D721Med (cell line): ENCODE data around the gene BCL2.
A peak's percentile ranks its signal among the peaks of the same experiment; 100 is the strongest.

Experiments used
- DNase-seq: peaks from one replicate; pipeline ENCODE4 v3.0.0; 2011; ENCODE audit warnings: low spot score; ENCODE audit not compliant: insufficient read length
- FAIRE-seq: peaks from 2 replicates; lab custom pipeline; 2011; peaks lifted over from hg19 to GRCh38; lab: Jason Lieb, UNC
- CTCF ChIP-seq: IDR thresholded peaks from 2 replicates; pipeline ENCODE4 v1.5.1; 2012; ENCODE audit warnings: mild to moderate bottlenecking, control low read depth; ENCODE audit not compliant: insufficient read depth; ENCODE audit errors: missing control alignments

BCL2 gene

GRCh38 chr18:63161761-63162195 is 157.8 kb downstream of the BCL2 start:
- FAIRE-seq = no peak
- DNase-seq = no peak
- no peak for TF ChIP-seq CTCF

GRCh38 chr18:63161032-63161760 is 158.4 kb downstream of the BCL2 start:
- no peak for TF ChIP-seq CTCF
- DNase-seq (no peak), FAIRE-seq (peak; percentile 77)

GRCh38 chr18:63160172-63160995 is 159.2 kb downstream of the BCL2 start:
- no peak for FAIRE-seq
- TF ChIP-seq CTCF = no peak
- DNase-seq = no peak

- FAIRE-seq (no peak), DNase-seq (no peak)
- TF ChIP-seq CTCF = no peak
These were observed 160.0 kb downstream of the BCL2 start for GRCh38 chr18:63159590-63159989.

- FAIRE-seq (peak; percentile 90), DNase-seq (no peak)
- TF ChIP-seq CTCF = no peak
These were observed 160.8 kb downstream of the BCL2 start for GRCh38 chr18:63158676-63159291.

GRCh38 chr18:63158012-63158631 is 161.4 kb downstream of the BCL2 start:
- no peak for TF ChIP-seq CTCF
- FAIRE-seq = no peak
- DNase-seq = no peak
